Body of pancreas (tissue), 4 donors: ENCODE results near the gene TIMM9.
"Not testable (repeated sequence)": the region's sequence is repeated elsewhere in the genome, so short reads cannot be mapped to it uniquely, and the experiment has no call there.

Experiments
- CTCF ChIP-seq, 7 experiments: fragments of 450-650 bp in 4 of 7; fragments of 200-600 bp in 3 of 7; sonication (generic) in 3 of 7; IDR thresholded peaks; one replicate each; pipeline ENCODE4 v1.5.1; 2016 to 2019; ENCODE audit warnings: antibody characterized with exemption in 7 of 7
- POLR2A ChIP-seq, 3 donors: fragments of 450-650 bp; IDR thresholded peaks; one replicate each; pipeline ENCODE4 v1.6.1; 2016; ENCODE audit warnings: antibody characterized with exemption in 3 of 3, mild to moderate bottlenecking in 2 of 3

- TF ChIP-seq POLR2A, CTCF (IDR thresholded peaks at IDR 0.05): not testable (repeated sequence)
These were observed 10.4 kb downstream of the TIMM9 start for GRCh38 chr14:58416934-58417333.
